Activated CD8-positive, alpha-beta T cell treated with anti-CD3 and anti-CD28 coated beads for 36 hours (primary cell): ENCODE data around the gene TUBGCP3. TPM values are rescaled to one million over a fixed set of nuclear protein-coding genes. Genes with fewer than 3 reads are reported as not detected.
"Not testable (repeated sequence)": the region's sequence is repeated elsewhere in the genome, so short reads cannot be mapped to it uniquely, and the experiment has no call there.

Experiments used
- ATAC-seq: fragments of 200-7000 bp; cut with Tn5 transposase; one replicate; pipeline ENCODE4 v1.10.0; 2021; ENCODE audit warnings: mild to moderate bottlenecking, moderate library complexity
- CTCF ChIA-PET: fragments of 350-600 bp; sonication (Branson Sonifier 250); formaldehyde crosslinking; loops from one replicate; lab custom pipeline; 2021; ENCODE audit warnings: antibody characterized with exemption; lab: Charles Lee
- POLR2A ChIA-PET: fragments of 350-600 bp; sonication (Branson Sonifier 250); formaldehyde crosslinking; loops from one replicate; lab custom pipeline; 2021; ENCODE audit warnings: antibody characterized with exemption; lab: Charles Lee
- DNase-seq: peaks from one replicate; pipeline ENCODE4 v3.0.0-alpha.2; 2020
- H3K27ac Mint-ChIP-seq: one replicate; pipeline ENCODE4 v1.8.0; 2021; ENCODE audit warnings: mild to moderate bottlenecking, mixed read lengths
- H3K27me3 Mint-ChIP-seq: one replicate; pipeline ENCODE4 v1.8.0; 2021; ENCODE audit warnings: mixed read lengths
- H3K36me3 Mint-ChIP-seq: one replicate; pipeline ENCODE4 v1.8.0; 2021; ENCODE audit warnings: low read depth, mixed read lengths
- H3K4me1 Mint-ChIP-seq: one replicate; pipeline ENCODE4 v1.8.0; 2021; ENCODE audit warnings: low read depth, mixed read lengths
- H3K4me3 Mint-ChIP-seq: one replicate; pipeline ENCODE4 v1.8.0; 2021; ENCODE audit warnings: mild to moderate bottlenecking, moderate library complexity, mixed read lengths
- H3K9me3 Mint-ChIP-seq: one replicate; pipeline ENCODE4 v1.8.0; 2021; ENCODE audit warnings: mixed read lengths
- CTCF ChIP-seq: fragments of 200-600 bp; IDR thresholded peaks from one replicate; pipeline ENCODE4 v1.8.0; 2022; ENCODE audit warnings: antibody characterized with exemption, mild to moderate bottlenecking
- intact Hi-C: fragments of 100-400 bp; cut with micrococcal nuclease; formaldehyde crosslinking; loops from one replicate; pipeline ENCODE4 v1.10.0; 2022
- total RNA-seq, 2 experiments: library from RNA; stranded (reverse); gene quantifications; one replicate each; pipeline ENCODE4 v1.2.3, GENCODE V29; 2021

The TUBGCP3 gene
- total RNA-seq, 2 experiments from 2014 or later, result 51.6 to 57.1 TPM

GRCh38 chr13:112489199-112489598 is 98.8 kb downstream of the TUBGCP3 start:
- CTCF ChIA-PET, result no interaction called here

GRCh38 chr13:112488343-112489050 is 99.5 kb downstream of the TUBGCP3 start:
- intact Hi-C loops, H3K27ac Mint-ChIP-seq, H3K4me3 Mint-ChIP-seq, H3K4me1 Mint-ChIP-seq, H3K27me3 Mint-ChIP-seq, ATAC-seq, H3K9me3 Mint-ChIP-seq, CTCF ChIA-PET, POLR2A ChIA-PET: not testable (repeated sequence)
- DNase-seq, result peak; percentile 14
- H3K36me3 Mint-ChIP-seq, result peaks cover 40% of the 10 kb centered on the region

More at GRCh38 chr13:112489199-112489598, 98.8 kb downstream of the TUBGCP3 start:
- intact Hi-C loops, result no loop called here
- DNase-seq, result peak; percentile 4
- Mint-ChIP-seq H3K9me3 (peaks cover 3% of the 10 kb centered on the region), H3K36me3 (peaks cover 39% of the 10 kb centered on the region), H3K27me3 (no peaks in the 10 kb centered on the region), H3K4me1 (no peaks in the 10 kb centered on the region), H3K4me3 (no peak overlapping the region), H3K27ac (no peak overlapping the region)
- TF ChIP-seq CTCF, result no peak
- ATAC-seq, result peak; percentile 24
- POLR2A ChIA-PET, result no interaction called here

GRCh38 chr13:112487127-112487517 is 100.8 kb downstream of the TUBGCP3 start:
- ChIA-PET CTCF (no interaction called here), POLR2A (no interaction called here)
- intact Hi-C loops, result no loop called here
- peaks cover 40% of the 10 kb centered on the region for H3K36me3 Mint-ChIP-seq
- no peak for TF ChIP-seq CTCF
- no peaks in the 10 kb centered on the region for H3K27me3 Mint-ChIP-seq
- H3K4me1 Mint-ChIP-seq, result no peaks in the 10 kb centered on the region
- no peak overlapping the region for H3K27ac Mint-ChIP-seq
- DNase-seq (no peak), ATAC-seq (no peak)
- H3K4me3 Mint-ChIP-seq, result no peak overlapping the region
- H3K9me3 Mint-ChIP-seq, result peaks cover 3% of the 10 kb centered on the region

GRCh38 chr13:112486386-112487126 is 101.4 kb downstream of the TUBGCP3 start:
- no peak for TF ChIP-seq CTCF
- intact Hi-C loops, result no loop called here
- ATAC-seq (no peak), DNase-seq (no peak)
- Mint-ChIP-seq H3K36me3 (peaks cover 40% of the 10 kb centered on the region), H3K9me3 (peaks cover 3% of the 10 kb centered on the region), H3K27me3 (no peaks in the 10 kb centered on the region), H3K4me3 (no peak overlapping the region), H3K27ac (no peak overlapping the region), H3K4me1 (peaks cover under 1% of the 10 kb centered on the region)
- POLR2A ChIA-PET, result no interaction called here
- CTCF ChIA-PET, result no interaction called here

- H3K27ac Mint-ChIP-seq, H3K9me3 Mint-ChIP-seq, CTCF ChIA-PET, H3K4me3 Mint-ChIP-seq, intact Hi-C loops, H3K4me1 Mint-ChIP-seq, POLR2A ChIA-PET, H3K27me3 Mint-ChIP-seq, DNase-seq, ATAC-seq: not testable (repeated sequence)
- H3K36me3 Mint-ChIP-seq, result peaks cover 40% of the 10 kb centered on the region
These were observed 102.1 kb downstream of the TUBGCP3 start for GRCh38 chr13:112485814-112486213.

GRCh38 chr13:112483299-112483698 is 104.7 kb downstream of the TUBGCP3 start:
- ChIA-PET POLR2A (no interaction called here), CTCF (interaction anchor here (0.9 kb wide), 1 partner anchor 123 kb away, joined by 4 read pairs; no protein-coding TSS in a partner anchor)
- DNase-seq (no peak), ATAC-seq (no peak)
- Mint-ChIP-seq H3K36me3 (peaks cover 32% of the 10 kb centered on the region), H3K4me3 (no peak overlapping the region), H3K27me3 (no peaks in the 10 kb centered on the region), H3K27ac (no peak overlapping the region), H3K4me1 (peaks cover 4% of the 10 kb centered on the region), H3K9me3 (peaks cover 6% of the 10 kb centered on the region)
- TF ChIP-seq CTCF, result no peak
- intact Hi-C loops, result no loop called here
